ENCODE measurements around the gene GMNN.
"Not testable (repeated sequence)": the region's sequence is repeated elsewhere in the genome, so short reads cannot be mapped to it uniquely, and the experiment has no call there.

Gene GMNN

GRCh38 chr6:24774696-24775519 lies at the start of gene GMNN:
TSS of gene GMNN (plus strand) at chr6:24774937. CDS start at chr6:24777247, 2,310 bp downstream.
- peak; percentile 91 for DNase-seq (ENCODE audit: low read depth)

- not testable (repeated sequence) for DNase-seq (ENCODE audit: low read depth)
Measured at GRCh38 chr6:24730653-24731052, 44.1 kb upstream of the GMNN start.

- not testable (repeated sequence) for DNase-seq (ENCODE audit: low read depth)
Measured at GRCh38 chr6:24731456-24732134, 43.1 kb upstream of the GMNN start.

GRCh38 chr6:24734166-24734565 lies 40.6 kb upstream of the GMNN start:
- no peak for DNase-seq (ENCODE audit: low read depth)

GRCh38 chr6:24734710-24735109 lies 40.0 kb upstream of the GMNN start:
- DNase-seq (ENCODE audit: low read depth), result not testable (repeated sequence)

- no peak for DNase-seq (ENCODE audit: low read depth)
Measured at GRCh38 chr6:24738741-24739140, 36.0 kb upstream of the GMNN start.

- peak; percentile 24 for DNase-seq (ENCODE audit: low read depth)
Measured at GRCh38 chr6:24740861-24741260, 33.9 kb upstream of the GMNN start.

GRCh38 chr6:24742216-24742738 lies 32.5 kb upstream of the GMNN start:
- DNase-seq (ENCODE audit: low read depth), result no peak

GRCh38 chr6:24743265-24743943 lies 31.3 kb upstream of the GMNN start:
- peak; percentile 98 for DNase-seq (ENCODE audit: low read depth)

- no peak for DNase-seq (ENCODE audit: low read depth)
Measured at GRCh38 chr6:24743944-24744335, 30.8 kb upstream of the GMNN start.

GRCh38 chr6:24744911-24745310 lies 29.8 kb upstream of the GMNN start:
- DNase-seq (ENCODE audit: low read depth), result no peak

- DNase-seq (ENCODE audit: low read depth), result no peak
Measured at GRCh38 chr6:24749297-24749696, 25.4 kb upstream of the GMNN start.

GRCh38 chr6:24750878-24751277 lies 23.9 kb upstream of the GMNN start:
- DNase-seq (ENCODE audit: low read depth), result not testable (repeated sequence)

GRCh38 chr6:24752503-24752902 lies 22.2 kb upstream of the GMNN start:
- no peak for DNase-seq (ENCODE audit: low read depth)

GRCh38 chr6:24752917-24753492 lies 21.7 kb upstream of the GMNN start:
- no peak for DNase-seq (ENCODE audit: low read depth)

GRCh38 chr6:24753545-24753944 lies 21.2 kb upstream of the GMNN start:
- no peak for DNase-seq (ENCODE audit: low read depth)

- DNase-seq (ENCODE audit: low read depth), result not testable (repeated sequence)
Measured at GRCh38 chr6:24754378-24754777, 20.4 kb upstream of the GMNN start.

- DNase-seq (ENCODE audit: low read depth), result peak; percentile 32
Measured at GRCh38 chr6:24755279-24755678, 19.5 kb upstream of the GMNN start.

- DNase-seq (ENCODE audit: low read depth), result no peak
Measured at GRCh38 chr6:24757611-24758010, 17.1 kb upstream of the GMNN start.

- no peak for DNase-seq (ENCODE audit: low read depth)
Measured at GRCh38 chr6:24759718-24760117, 15.0 kb upstream of the GMNN start.

GRCh38 chr6:24760210-24760609 lies 14.5 kb upstream of the GMNN start:
- no peak for DNase-seq (ENCODE audit: low read depth)

- no peak for DNase-seq (ENCODE audit: low read depth)
Measured at GRCh38 chr6:24761193-24761835, 13.4 kb upstream of the GMNN start.
